ENCODE results near the gene KIF18A. TPM values are rescaled to one million over a fixed set of nuclear protein-coding genes. Genes with fewer than 3 reads are reported as not detected.

The KIF18A gene
- total RNA-seq, 1 donor from 2014 or later, result 2.6 TPM

- no peak for DNase-seq
- no peaks in the 10 kb centered on the region for H3K9me3 Mint-ChIP-seq (ENCODE audit: unreplicated experiment)
- H3K4me3 Mint-ChIP-seq (ENCODE audit: unreplicated experiment), result no peak overlapping the region
These were observed 90.1 kb downstream of the KIF18A start for GRCh38 chr11:28017816-28018215.

GRCh38 chr11:28011813-28012212 is 96.1 kb downstream of the KIF18A start:
- H3K36me3 Mint-ChIP-seq (ENCODE audit: unreplicated experiment), result no peaks in the 10 kb centered on the region

More at GRCh38 chr11:28017816-28018215, 90.1 kb downstream of the KIF18A start:
- Mint-ChIP-seq H3K27me3 (ENCODE audit: unreplicated experiment) (no peaks in the 10 kb centered on the region), H3K27ac (ENCODE audit: unreplicated experiment) (no peak overlapping the region), H3K4me1 (ENCODE audit: low read depth, unreplicated experiment) (no peaks in the 10 kb centered on the region), H3K36me3 (ENCODE audit: unreplicated experiment) (no peaks in the 10 kb centered on the region)
- no peak for TF ChIP-seq CTCF (IDR thresholded peaks at IDR 0.05; ENCODE audit: partially characterized antibody, unreplicated experiment)

GRCh38 chr11:28009996-28010395 is 98.0 kb downstream of the KIF18A start:
- no peaks in the 10 kb centered on the region for H3K36me3 Mint-ChIP-seq (ENCODE audit: unreplicated experiment)
- H3K27ac Mint-ChIP-seq (ENCODE audit: unreplicated experiment), result no peak overlapping the region
- no peaks in the 10 kb centered on the region for H3K27me3 Mint-ChIP-seq (ENCODE audit: unreplicated experiment)
- no peak for DNase-seq
- no peaks in the 10 kb centered on the region for H3K4me1 Mint-ChIP-seq (ENCODE audit: low read depth, unreplicated experiment)
- no peaks in the 10 kb centered on the region for H3K9me3 Mint-ChIP-seq (ENCODE audit: unreplicated experiment)
- H3K4me3 Mint-ChIP-seq (ENCODE audit: unreplicated experiment), result no peak overlapping the region
- no peak for TF ChIP-seq CTCF (IDR thresholded peaks at IDR 0.05; ENCODE audit: partially characterized antibody, unreplicated experiment)

More at GRCh38 chr11:28011813-28012212, 96.1 kb downstream of the KIF18A start:
- no peaks in the 10 kb centered on the region for H3K9me3 Mint-ChIP-seq (ENCODE audit: unreplicated experiment)
- H3K4me3 Mint-ChIP-seq (ENCODE audit: unreplicated experiment), result no peak overlapping the region
- DNase-seq, result no peak
- no peaks in the 10 kb centered on the region for H3K27me3 Mint-ChIP-seq (ENCODE audit: unreplicated experiment)
- TF ChIP-seq CTCF (IDR thresholded peaks at IDR 0.05; ENCODE audit: partially characterized antibody, unreplicated experiment), result no peak
- H3K27ac Mint-ChIP-seq (ENCODE audit: unreplicated experiment), result no peak overlapping the region
- H3K4me1 Mint-ChIP-seq (ENCODE audit: low read depth, unreplicated experiment), result no peaks in the 10 kb centered on the region

- Mint-ChIP-seq H3K4me1 (ENCODE audit: low read depth, unreplicated experiment) (no peaks in the 10 kb centered on the region), H3K27me3 (ENCODE audit: unreplicated experiment) (no peaks in the 10 kb centered on the region), H3K27ac (ENCODE audit: unreplicated experiment) (no peak overlapping the region), H3K9me3 (ENCODE audit: unreplicated experiment) (no peaks in the 10 kb centered on the region), H3K4me3 (ENCODE audit: unreplicated experiment) (no peak overlapping the region), H3K36me3 (ENCODE audit: unreplicated experiment) (no peaks in the 10 kb centered on the region)
- DNase-seq, result no peak
- no peak for TF ChIP-seq CTCF (IDR thresholded peaks at IDR 0.05; ENCODE audit: partially characterized antibody, unreplicated experiment)
These were observed 98.6 kb downstream of the KIF18A start for GRCh38 chr11:28009388-28009787.

GRCh38 chr11:28003615-28004014 is 104.3 kb downstream of the KIF18A start:
- Mint-ChIP-seq H3K27me3 (ENCODE audit: unreplicated experiment) (no peaks in the 10 kb centered on the region), H3K27ac (ENCODE audit: unreplicated experiment) (no peak overlapping the region), H3K4me1 (ENCODE audit: low read depth, unreplicated experiment) (no peaks in the 10 kb centered on the region), H3K4me3 (ENCODE audit: unreplicated experiment) (no peak overlapping the region), H3K9me3 (ENCODE audit: unreplicated experiment) (no peaks in the 10 kb centered on the region), H3K36me3 (ENCODE audit: unreplicated experiment) (peaks cover 16% of the 10 kb centered on the region)
- DNase-seq, result no peak
- no peak for TF ChIP-seq CTCF (IDR thresholded peaks at IDR 0.05; ENCODE audit: partially characterized antibody, unreplicated experiment)

Data from glutamatergic neuron (in vitro differentiated cells).